Measurements from ENCODE around the gene NOXO1. TPM values are rescaled to one million over a fixed set of nuclear protein-coding genes. Genes with fewer than 3 reads are reported as not detected.

The NOXO1 gene
- polyA plus RNA-seq, 1 of the 3 experiments (the other 2 are of a cell fraction): 0.21 TPM

DNA sequence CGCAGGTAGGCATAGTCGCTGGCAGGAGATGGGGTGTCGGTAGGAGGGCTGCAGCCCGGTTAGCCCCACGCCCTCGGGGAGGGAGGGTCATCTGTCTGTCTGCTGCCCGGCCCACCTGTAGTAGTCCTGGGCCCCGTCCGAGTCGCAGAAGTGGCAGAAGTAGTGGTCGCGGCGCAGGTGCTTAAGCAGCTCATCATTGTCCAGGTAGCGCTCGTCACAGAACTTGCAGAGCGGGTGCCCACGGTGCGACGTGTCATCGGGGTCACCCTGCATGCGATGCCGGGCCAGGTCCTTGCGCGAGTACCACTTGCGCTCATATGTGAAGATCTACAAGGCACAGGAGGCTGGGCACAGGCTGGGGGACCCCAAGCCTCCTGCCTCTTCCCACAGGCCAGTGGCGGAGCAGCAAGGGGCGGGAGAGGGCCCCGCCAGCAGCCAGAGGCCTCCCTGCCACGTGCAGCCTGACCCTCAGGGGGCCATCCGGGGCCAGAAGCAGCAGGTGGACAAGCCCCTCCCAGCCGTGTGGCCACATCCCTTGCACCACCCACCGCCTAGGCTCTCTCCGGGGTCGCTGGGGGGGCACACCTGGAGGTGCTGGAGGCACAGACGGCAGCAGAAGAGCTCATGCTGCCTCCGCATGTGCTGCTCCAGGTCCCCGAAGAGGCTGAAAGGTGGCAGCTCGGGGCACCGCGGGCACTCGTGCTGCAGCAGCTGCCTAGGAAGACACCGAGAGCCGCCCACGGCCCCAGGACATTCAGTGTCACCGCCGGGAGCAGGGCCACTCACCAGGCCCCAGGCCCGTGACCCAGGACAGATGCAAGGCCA is 21.3 kb upstream of the NOXO1 start (continued):
- TF ChIP-seq, protein P1, sequence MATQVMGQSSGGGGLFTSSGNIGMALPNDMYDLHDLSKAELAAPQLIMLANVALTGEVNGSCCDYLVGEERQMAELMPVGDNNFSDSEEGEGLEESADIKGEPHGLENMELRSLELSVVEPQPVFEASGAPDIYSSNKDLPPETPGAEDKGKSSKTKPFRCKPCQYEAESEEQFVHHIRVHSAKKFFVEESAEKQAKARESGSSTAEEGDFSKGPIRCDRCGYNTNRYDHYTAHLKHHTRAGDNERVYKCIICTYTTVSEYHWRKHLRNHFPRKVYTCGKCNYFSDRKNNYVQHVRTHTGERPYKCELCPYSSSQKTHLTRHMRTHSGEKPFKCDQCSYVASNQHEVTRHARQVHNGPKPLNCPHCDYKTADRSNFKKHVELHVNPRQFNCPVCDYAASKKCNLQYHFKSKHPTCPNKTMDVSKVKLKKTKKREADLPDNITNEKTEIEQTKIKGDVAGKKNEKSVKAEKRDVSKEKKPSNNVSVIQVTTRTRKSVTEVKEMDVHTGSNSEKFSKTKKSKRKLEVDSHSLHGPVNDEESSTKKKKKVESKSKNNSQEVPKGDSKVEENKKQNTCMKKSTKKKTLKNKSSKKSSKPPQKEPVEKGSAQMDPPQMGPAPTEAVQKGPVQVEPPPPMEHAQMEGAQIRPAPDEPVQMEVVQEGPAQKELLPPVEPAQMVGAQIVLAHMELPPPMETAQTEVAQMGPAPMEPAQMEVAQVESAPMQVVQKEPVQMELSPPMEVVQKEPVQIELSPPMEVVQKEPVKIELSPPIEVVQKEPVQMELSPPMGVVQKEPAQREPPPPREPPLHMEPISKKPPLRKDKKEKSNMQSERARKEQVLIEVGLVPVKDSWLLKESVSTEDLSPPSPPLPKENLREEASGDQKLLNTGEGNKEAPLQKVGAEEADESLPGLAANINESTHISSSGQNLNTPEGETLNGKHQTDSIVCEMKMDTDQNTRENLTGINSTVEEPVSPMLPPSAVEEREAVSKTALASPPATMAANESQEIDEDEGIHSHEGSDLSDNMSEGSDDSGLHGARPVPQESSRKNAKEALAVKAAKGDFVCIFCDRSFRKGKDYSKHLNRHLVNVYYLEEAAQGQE (IDR thresholded peaks at IDR 0.05; ENCODE audit: low read depth, low read length): no peak

DNA sequence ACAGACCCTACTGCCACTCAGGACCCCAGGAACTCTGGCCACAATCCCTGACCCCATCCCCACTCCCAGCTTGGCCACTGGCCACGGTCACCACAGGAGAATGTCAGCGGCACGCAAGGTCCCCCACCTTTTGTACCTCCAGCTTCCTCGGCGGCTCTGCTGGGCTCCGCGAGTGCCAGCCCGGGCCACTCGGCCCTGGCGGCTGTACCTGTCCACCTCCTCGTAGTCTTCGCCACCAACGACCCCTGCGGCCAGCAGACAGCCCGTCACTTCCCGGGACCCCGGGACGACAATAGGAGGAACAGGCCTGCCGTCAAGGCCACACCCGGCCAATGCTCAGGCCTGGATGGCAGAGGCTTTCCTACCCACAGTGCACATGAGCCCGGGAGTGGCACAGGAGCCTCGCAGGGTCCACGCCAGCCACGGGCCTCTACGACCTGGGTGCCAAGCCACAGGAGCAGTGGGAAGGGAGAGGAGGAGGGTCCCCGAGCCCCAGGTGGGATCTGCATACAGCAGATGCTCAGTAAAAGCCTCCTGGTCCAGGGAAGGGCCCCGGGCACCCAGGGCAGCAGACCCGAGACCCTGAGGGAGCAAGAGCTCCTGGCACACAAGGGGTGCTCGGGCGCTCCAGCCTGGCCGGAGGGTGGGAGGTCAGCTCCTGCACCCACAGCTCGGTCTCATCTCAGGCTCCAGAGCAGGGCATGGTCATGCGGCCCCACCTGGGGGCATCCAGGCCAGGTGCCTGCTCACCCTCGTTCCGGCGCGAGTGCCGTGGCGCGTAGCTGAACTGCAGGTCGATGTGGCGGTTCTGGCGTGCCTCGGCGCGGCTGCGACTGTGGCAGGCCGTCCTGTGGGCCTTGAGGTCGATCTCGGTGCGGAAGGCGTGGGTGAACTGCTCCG is 20.4 kb upstream of the NOXO1 start:
- H2AFZ ChIP-seq (ENCODE audit: low read depth): no peak overlapping the region
- CTCF ChIA-PET: interaction anchor here (0.7 to 1.4 kb wide), 3 partner anchors 18 to 139 kb away, joined by 3 to 4 read pairs (median 3); partner anchors contain the start of gene GFER
- peaks cover 8% of the 10 kb centered on the region for H3F3A ChIP-seq (replicated peaks; ENCODE audit: insufficient read depth)
- peaks cover 12 to 33% of the 10 kb centered on the region in 2 experiments; a peak in 3 of 4 replicates for H3K4me1 ChIP-seq (ENCODE audit: control insufficient read depth in 1 of 2, insufficient read depth in 2 of 2, low read depth in 1 of 2, low read length in 1 of 2)
- H3K4me3 ChIP-seq (ENCODE audit: low read depth in 2 of 2, low read length in 1 of 2): no peak overlapping the region
- peaks cover 8 to 64% of the 10 kb centered on the region in 2 experiments for H3K36me3 ChIP-seq (replicated peaks in 1 of 2; ENCODE audit: control insufficient read depth in 1 of 2, insufficient read depth in 2 of 2, low read length in 1 of 2)
- no peaks in the 10 kb centered on the region for H3K27me3 ChIP-seq (ENCODE audit: insufficient read depth)
- no peak overlapping the region for H3K4me2 ChIP-seq
- TF ChIP-seq MEF2A (IDR thresholded peaks at IDR 0.05; ENCODE audit: borderline replicate concordance, low read depth) (no peak), RAD21 (IDR thresholded peaks at IDR 0.05; ENCODE audit: low read length) (no peak), FOXJ3 (CRISPR knock-in tag; IDR thresholded peaks at IDR 0.05) (no peak), EZH2phosphoT487 (IDR thresholded peaks at IDR 0.05; ENCODE audit: borderline replicate concordance, low read depth) (no peak), RXRA (IDR thresholded peaks at IDR 0.05; ENCODE audit: borderline replicate concordance, low read depth) (no peak), EP300 (IDR thresholded peaks at IDR 0.05; ENCODE audit: borderline replicate concordance in 1 of 2, low read depth in 1 of 2, low read length in 1 of 2) (no peak), TEAD4 (IDR thresholded peaks at IDR 0.05; ENCODE audit: borderline replicate concordance, insufficient read depth) (no peak), GATA2 (CRISPR knock-in tag; IDR thresholded peaks at IDR 0.05) (no peak)
- TF ChIP-seq, protein P2, sequence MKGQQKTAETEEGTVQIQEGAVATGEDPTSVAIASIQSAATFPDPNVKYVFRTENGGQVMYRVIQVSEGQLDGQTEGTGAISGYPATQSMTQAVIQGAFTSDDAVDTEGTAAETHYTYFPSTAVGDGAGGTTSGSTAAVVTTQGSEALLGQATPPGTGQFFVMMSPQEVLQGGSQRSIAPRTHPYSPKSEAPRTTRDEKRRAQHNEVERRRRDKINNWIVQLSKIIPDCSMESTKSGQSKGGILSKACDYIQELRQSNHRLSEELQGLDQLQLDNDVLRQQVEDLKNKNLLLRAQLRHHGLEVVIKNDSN (IDR thresholded peaks at IDR 0.05; ENCODE audit: borderline replicate concordance, low read depth): no peak
- DNase-seq: no peak
- no peak overlapping the region for H3K9ac ChIP-seq
- no peaks in the 10 kb centered on the region for H3K9me2 ChIP-seq
- H3K79me2 ChIP-seq (ENCODE audit: insufficient read depth): peaks cover 48% of the 10 kb centered on the region
- H3K27ac ChIP-seq (ENCODE audit: low read depth in 2 of 2, low read length in 1 of 2): no peak overlapping the region
- H4K20me1 ChIP-seq (ENCODE audit: insufficient read depth): peaks cover 48% of the 10 kb centered on the region
- WGBS (ENCODE audit: low lambda C conversion rate): 97% methylated on average over 26 of the region's 53 CpGs
- no peaks in the 10 kb centered on the region for H3K9me3 ChIP-seq
- POLR2A ChIA-PET: interaction anchor here (1.4 kb wide), 1 partner anchor 154 kb away, joined by 4 read pairs; the partner anchor contains the start of gene TRAF7
